ENCODE measurements around the gene ZNF738.
"Not testable (repeated sequence)": the region's sequence is repeated elsewhere in the genome, so short reads cannot be mapped to it uniquely, and the experiment has no call there.

ZNF738 gene

GRCh38 chr19:21358768-21359451, at the start of gene ZNF738:
ZNF738 (plus strand) TSS chr19:21359000; CDS start chr19:21359141, 141 bp downstream.
- peak; percentile 66 for DNase-seq (ENCODE audit: low read depth, low spot score)

- not testable (repeated sequence) for DNase-seq (ENCODE audit: low read depth, low spot score)
These were observed 46.0 kb upstream of the ZNF738 start for GRCh38 chr19:21312807-21313206.

GRCh38 chr19:21314676-21315075, 44.1 kb upstream of the ZNF738 start:
- no peak for DNase-seq (ENCODE audit: low read depth, low spot score)

GRCh38 chr19:21317821-21318220, 41.0 kb upstream of the ZNF738 start:
- no peak for DNase-seq (ENCODE audit: low read depth, low spot score)

GRCh38 chr19:21321134-21321533, 37.7 kb upstream of the ZNF738 start:
- no peak for DNase-seq (ENCODE audit: low read depth, low spot score)

GRCh38 chr19:21321996-21322395, 36.8 kb upstream of the ZNF738 start:
- DNase-seq (ENCODE audit: low read depth, low spot score): no peak

- no peak for DNase-seq (ENCODE audit: low read depth, low spot score)
These were observed 36.3 kb upstream of the ZNF738 start for GRCh38 chr19:21322528-21322927.

- DNase-seq (ENCODE audit: low read depth, low spot score): no peak
These were observed 35.8 kb upstream of the ZNF738 start for GRCh38 chr19:21323000-21323399.

GRCh38 chr19:21326169-21326568, 32.6 kb upstream of the ZNF738 start:
- DNase-seq (ENCODE audit: low read depth, low spot score): no peak

- DNase-seq (ENCODE audit: low read depth, low spot score): no peak
These were observed 30.4 kb upstream of the ZNF738 start for GRCh38 chr19:21328406-21328805.

GRCh38 chr19:21328885-21329605, 29.8 kb upstream of the ZNF738 start, which contains the start of gene ZNF708:
ZNF708 (minus strand) TSS chr19:21329410; CDS start chr19:21329212, 198 bp downstream.
- peak; percentile 63 for DNase-seq (ENCODE audit: low read depth, low spot score)

GRCh38 chr19:21335721-21336120, 23.1 kb upstream of the ZNF738 start:
- DNase-seq (ENCODE audit: low read depth, low spot score): no peak

- DNase-seq (ENCODE audit: low read depth, low spot score): not testable (repeated sequence)
These were observed 14.0 kb upstream of the ZNF738 start for GRCh38 chr19:21344841-21345240.

- DNase-seq (ENCODE audit: low read depth, low spot score): no peak
These were observed 6.0 kb upstream of the ZNF738 start for GRCh38 chr19:21352830-21353229.

GRCh38 chr19:21362291-21362690, 3.5 kb downstream of the ZNF738 start:
- DNase-seq (ENCODE audit: low read depth, low spot score): no peak

GRCh38 chr19:21383980-21384582, 25.3 kb downstream of the ZNF738 start:
- DNase-seq (ENCODE audit: low read depth, low spot score): no peak

GRCh38 chr19:21396121-21396520, 37.3 kb downstream of the ZNF738 start:
- DNase-seq (ENCODE audit: low read depth, low spot score): no peak

- peak; percentile 81 for DNase-seq (ENCODE audit: low read depth, low spot score)
These were observed 38.2 kb downstream of the ZNF738 start, which contains the start of gene ZNF493 for GRCh38 chr19:21396893-21397572. ZNF493 (plus strand) TSS chr19:21397133; CDS start chr19:21397238, 105 bp downstream.

- DNase-seq (ENCODE audit: low read depth, low spot score): no peak
These were observed 40.1 kb downstream of the ZNF738 start for GRCh38 chr19:21398851-21399250.

- no peak for DNase-seq (ENCODE audit: low read depth, low spot score)
These were observed 43.6 kb downstream of the ZNF738 start for GRCh38 chr19:21402303-21402985.

- no peak for DNase-seq (ENCODE audit: low read depth, low spot score)
These were observed 51.4 kb downstream of the ZNF738 start for GRCh38 chr19:21410166-21410565.

All from activated CD4-positive, CD25-positive, alpha-beta regulatory T cell treated with anti-CD3 and anti-CD28 coated beads, Interleukin-2, amount 50 U/mL, for 16 hours (primary cell).